ENCODE measurements around the gene COQ4.
"Not testable (repeated sequence)": the region's sequence is repeated elsewhere in the genome, so short reads cannot be mapped to it uniquely, and the experiment has no call there.

COQ4 gene

DNA sequence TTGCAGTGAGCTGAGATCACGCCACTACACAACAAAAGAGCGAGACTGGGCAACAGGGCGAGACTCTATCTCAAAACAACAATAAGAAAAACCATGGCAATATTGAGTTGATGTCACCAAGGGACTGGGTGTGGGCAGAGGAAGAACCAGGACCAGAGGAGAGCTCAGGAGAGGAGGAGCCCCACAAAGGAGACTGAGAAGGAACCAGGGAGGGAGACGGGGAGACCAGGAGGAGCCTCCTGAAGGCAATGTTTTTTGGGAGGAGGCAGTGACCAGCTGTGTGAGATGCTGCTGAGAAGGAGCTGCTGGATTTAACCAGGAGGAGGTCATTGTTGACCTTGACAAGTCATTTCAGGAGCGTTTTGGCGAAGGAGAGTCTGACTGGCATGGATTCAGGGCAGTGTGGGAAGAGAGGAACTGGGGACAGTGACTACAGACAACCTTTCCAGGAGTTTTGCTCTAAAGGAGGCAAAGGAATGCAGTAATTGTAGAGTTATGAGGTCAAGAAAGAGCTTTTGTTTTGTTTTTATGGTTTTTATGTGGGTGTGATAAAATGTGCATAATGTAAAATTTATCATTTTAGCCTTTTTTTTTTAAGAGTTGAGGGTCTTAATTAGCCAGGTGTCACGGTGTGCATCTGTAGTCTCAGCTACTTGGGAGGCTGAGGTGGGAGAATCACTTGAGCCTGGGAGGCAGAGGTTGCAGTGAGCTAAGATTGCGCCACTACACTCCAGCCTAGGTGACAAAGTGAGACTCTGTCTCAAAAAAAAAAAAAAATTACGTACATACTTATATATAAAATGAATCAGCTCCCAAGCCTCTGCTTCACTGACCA lies 18.3 kb upstream of the COQ4 start:
- no peak for DNase-seq

DNA sequence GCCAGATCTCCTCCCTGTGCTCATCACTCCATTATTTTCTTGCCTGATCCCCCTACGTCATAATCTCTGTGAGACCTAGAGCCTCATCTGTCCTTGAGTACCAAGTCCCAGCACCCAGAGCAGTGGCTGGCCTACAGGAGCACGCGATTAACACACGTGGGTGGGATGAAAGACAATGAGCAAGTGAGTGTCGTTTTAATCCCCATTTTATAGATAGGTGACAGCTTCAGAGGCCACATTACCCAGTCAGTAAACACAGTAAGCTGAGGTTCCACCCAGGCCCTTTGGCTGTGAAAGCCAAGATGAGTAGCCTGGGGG lies 17.7 kb upstream of the COQ4 start:
- no peak for DNase-seq

DNA sequence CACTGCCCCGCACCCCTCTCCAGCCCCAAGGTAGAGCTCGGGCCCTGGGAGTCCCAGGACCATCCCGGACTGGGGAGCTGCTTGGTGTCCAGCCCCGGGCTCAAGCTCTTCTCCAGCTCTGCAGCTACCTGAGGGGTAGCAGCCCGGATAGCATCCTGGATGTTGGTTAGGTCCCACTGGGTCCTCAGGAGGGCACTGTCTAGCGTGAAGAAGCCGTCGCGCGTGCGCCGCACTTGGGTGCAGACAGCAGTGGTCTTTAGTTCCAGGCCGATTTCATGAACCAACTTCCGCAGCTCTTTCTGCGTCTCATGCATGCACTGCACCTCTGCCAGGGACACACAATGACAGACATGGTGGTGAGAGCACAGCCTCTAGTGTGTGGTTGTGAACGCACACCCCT lies 13.1 kb upstream of the COQ4 start:
- DNase-seq: no peak

DNA sequence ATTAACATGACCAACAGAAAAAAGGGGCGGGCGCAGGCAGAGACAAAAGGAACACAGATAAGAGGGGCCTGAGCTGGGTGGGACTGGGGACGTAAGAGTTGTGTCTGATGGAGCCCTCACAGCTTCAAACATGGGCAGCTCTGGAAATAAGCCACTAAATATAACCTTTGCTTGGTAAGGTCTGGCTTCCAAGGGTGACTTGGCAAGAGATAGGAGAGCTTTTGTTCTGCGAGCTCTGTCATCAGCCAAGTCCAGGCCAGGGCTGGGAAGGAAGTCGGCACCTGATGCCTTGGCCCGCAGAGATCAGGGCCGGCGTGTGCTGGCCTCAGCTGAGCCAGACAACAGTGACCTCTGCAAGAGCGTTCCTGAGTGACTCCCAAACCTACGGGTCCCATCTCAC lies 12.2 kb upstream of the COQ4 start:
- DNase-seq: no peak

DNA sequence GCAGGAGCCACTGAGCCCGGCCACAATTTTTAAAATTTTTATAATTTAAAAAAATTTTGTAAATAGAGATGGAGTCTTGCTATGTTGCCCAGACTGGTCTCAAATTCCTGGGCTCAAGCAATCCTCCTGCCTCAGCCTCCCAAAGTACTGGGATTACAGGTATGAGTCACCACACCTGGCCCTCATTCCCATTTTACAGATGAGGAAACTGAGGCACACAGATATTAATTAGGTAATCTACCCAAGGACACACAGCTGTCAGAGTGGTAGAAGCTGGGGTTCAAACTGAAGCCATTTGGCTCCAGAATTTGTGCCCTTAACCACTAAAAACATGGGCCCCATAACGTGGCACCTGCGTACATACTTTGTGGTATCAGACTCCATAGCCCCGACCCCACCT lies 7.9 kb upstream of the COQ4 start:
- no peak for DNase-seq

DNA sequence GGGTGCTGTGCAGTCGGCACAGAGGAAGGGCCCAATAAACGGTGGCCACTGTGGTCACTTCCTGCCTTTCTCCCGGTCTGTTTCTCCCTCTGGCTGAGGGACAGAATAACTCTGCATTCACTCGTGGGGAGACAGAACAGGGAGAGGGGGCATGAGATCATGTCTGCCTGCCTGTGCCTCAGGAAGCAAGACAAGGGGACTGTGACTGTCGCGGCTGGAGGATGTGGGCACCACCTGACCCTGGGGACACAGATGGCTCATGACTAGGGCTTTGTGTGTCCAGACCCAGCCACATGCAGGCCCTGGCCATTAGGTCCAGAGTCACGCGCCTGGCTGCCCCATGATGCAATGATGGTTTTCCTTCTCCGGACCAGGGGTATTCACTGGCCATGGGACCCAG lies 6.2 kb upstream of the COQ4 start:
- DNase-seq: no peak

DNA sequence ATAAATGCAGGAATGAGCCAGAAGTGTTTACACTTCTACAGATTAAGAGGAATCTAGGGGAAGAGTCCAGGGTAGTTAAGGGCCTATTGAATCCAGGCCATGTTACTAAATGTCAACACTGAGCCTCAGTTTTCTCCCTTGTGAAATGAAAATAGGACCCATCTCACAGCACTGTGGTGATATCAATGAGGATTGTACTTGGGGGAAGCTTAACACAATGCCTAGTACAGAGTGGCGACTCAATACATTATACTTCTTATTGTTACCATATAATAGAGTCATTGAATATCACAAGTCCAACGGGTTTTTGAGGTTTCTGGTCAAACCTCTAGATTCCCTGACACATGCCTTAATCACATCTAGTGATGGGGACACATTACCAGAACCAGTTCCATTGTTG lies 5.0 kb upstream of the COQ4 start:
- no peak for DNase-seq

DNA sequence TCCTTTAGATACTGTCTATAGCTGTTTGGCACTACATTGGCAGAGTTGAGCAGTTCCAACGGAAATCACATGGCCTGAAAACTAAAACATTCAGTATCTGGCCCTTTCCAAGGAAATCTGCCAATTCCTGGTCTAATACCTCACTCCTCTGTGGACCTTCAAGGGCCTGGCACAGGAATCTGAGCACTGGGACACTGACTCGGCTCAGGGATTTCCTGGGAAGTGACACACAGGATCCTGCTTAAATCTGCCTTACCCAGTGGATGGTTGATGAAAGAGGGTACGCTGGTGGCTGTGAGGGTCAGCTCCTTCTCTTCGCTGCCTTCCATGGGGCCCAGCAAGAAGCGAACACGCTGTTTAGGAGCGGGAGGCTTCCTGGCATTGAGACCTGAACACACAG lies 1.3 kb upstream of the COQ4 start:
- DNase-seq: no peak

DNA sequence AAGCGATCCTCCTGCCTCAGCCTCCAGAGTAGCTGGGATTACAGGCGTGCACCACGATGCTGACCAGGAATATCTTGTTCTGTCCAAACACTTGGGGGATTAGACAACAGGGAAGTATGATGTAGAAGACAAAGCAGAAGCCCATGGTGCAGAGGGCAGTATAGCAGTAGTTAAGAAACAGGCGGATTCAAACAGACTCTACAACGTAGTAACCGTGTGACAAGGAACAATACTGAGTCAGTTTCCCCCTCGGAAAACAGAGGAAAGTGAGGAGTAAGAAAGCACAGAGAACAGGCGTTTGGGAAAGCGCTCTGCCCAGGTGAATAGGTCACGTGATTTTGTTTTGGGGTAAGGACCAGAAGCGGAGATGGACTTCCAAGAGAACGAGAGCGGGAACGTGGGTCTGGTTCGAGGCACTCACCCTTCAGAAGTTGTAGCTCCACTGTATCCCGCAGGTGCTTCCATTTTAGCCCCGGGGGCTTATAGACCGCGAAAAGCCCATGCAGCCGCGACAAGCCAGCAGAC lies 698 bp upstream of the COQ4 start:
- peak; percentile 2 for DNase-seq

DNA sequence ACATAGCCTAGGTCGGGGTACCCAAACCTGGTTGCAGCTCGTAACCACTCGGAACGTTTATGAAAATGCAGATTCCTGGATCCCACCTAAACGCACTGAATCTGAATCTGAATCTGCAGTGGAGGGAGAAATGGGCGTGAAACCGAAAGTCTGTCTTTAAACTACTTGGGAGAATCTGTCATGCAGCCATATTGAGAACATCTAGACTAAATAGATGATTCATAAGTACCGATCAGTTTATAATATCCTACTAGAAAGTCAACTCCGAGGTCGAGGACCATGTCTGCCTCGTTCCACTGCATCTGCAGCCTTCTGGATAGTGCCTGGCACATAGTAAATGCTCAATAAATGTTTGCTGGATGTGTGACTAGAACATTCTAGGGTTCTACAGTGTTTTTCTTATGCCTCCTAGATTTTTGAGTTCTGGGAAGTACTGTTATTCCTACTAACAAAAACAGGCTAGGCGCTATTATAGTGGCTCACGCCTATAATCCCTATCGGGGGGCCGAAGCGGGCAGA lies 632 bp downstream of the COQ4 start:
- DNase-seq: peak; percentile 47

DNA sequence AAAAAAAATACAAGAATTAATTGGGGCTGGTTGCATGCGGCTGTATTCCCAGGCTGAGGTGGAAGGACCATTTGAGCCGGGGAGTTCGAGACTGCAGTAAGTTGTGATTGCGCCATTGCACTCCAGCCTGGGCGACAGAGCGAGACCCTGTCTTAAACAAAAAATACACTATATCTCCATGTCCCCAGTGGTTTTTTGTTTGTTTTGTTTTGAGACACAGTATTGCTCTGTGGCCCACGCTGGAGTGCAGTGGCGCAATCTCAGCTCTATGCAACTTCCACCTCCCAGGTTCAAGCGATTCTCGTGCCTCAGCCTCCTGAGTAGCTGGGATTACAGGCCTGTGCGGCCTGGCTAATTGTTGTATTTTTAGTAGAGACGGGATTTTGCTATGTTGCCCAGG lies 1.2 kb downstream of the COQ4 start:
- peak; percentile 11 for DNase-seq

DNA sequence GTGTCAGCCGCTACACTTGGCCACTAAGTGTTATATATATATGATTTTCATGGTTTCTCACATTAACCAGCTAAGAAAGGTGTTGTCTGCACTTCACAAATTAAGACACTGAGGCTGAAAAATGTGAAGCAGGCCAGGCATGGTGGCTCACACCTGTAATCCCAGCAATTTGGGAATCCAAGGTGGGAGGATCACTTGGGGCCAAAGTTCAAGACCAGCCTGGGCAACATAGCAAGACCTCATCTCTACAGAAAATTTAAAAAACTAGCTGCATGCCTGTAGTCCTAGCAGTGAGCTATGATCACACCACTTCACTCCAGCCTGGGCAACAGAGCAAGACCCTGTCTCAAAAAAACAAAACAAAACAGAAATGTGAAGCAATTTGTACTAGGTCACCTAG lies 1.8 kb downstream of the COQ4 start:
- no peak for DNase-seq

DNA sequence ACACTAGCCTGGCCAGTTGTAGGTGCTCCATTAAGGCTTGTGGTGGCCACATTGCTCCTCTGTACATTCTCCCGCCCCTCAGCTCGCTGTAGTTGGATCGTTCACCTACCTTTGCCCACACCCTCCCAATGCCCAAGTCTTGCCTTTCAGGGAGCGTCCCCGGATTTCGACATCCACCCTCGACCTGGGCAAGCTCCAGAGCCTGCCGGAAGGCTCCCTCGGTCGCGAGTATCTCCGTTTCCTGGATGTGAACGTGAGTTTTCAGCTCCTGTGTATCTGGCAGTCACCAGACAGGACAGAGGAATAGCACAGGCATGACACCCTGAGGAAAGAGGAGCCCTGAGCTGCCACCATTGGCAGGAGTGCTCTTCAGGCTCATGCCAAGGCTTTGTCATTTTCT lies 3.0 kb downstream of the COQ4 start:
- no peak for DNase-seq

DNA sequence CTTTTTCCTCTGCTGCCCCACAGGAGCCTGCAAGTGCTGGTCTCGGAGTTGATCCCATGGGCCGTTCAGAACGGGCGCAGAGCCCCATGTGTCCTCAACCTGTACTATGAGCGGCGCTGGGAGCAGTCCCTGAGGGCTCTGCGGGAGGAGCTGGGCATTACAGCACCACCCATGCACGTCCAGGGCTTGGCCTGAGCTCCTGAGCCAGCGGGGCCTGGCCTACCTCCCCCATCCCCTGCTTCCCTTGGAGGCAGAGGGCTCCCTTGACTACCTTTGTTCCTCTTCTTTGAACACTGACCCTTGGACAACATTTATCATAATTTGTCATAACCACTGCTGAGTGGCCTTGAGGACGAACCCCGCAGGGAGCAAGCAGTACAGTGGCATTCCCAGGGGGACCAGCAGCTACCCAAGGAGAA lies 10.8 kb downstream of the COQ4 start:
- no peak for DNase-seq

DNA sequence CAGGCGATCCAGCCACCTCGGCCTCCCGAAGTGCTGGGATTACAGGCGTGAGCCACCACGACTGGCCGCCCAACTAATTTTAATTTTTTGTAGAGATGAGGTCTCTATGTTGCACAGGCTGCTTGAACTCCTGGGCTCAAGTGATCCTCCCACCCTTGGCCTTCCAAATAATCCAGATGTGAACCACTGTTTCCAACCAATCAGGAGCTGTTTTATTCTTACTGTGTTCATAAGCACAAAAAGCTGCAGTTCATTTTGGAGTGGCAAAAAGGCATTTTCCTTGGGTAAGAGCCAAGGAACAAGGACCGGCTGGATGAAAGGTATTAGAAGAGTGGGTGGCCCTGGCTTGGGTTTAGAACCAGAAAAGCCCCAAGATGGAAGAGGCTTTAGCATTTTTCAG lies 12.5 kb downstream of the COQ4 start:
- DNase-seq: no peak

DNA sequence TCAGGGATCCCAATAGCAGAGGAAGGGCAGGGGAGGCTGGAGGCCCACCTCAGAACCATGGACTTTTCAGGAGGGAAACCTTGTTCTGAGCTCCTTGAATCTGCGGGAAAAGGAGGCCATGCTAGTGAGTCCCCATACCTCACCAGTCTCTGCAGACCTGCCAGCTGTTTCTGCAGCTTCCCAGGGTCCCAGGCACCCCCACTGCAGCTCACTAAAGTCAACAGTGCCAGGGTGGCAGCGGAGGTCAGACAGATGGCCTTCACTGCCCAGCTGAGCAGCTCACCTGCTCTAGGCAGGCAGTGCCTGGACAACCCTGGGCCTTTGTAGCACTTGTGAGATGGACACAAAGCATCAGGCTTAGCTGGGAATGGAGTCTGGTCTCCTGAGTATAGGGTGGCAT lies 13.3 kb downstream of the COQ4 start:
- no peak for DNase-seq

DNA sequence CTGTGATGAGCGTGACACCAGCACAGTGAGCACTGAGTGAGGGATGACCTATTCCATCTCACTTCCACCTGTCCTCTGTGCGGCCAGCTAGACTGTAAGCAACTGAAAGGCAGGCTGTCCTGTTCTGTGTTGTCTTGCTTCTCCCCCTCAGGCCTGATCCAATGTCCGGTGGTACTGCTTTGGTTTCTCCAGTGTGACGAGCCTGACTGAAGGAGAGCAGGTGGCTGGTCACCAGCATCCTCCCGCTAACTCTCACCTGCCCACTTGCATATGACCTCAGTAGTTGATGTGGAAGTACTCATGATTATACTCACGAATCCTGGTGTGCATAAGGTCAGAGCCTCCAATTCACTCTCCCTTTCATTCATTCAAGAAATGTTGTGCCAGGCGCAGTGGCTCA lies 15.3 kb downstream of the COQ4 start:
- no peak for DNase-seq

DNA sequence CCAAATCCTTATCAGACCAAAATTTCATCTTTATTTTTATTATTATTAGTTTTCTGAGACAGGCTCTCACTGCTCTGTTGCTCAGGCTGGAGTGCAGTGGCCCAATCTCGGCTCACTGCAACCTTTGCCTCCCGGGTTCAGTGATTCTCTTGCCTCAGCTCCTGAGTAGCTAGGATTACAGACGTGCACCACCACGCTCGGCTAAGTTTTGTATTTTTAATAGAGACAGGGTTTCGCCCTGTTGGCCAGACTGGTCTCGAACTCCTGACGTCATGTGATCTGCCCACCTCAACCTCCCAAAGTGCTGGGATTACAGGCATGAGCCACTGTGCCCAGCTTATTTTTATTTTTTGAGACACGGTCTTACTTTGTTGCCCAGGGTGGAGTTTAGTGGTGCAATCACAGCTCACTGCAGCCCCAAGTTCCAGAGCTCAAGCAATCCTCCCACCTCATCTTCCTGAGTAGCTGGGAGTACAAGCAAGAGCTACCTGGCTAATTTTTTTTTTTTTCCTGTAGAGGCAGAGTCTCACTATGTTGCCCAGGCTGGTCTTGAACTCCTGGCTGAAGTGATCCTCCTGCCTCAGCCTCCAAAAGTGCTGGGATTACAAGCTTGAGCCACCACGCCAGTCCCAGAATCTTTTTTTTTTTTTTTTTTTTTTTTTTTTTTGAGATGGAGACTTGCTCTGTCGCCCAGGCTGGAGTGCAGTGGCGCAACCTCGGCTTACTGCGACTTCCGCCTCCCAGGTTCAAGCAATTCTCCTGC lies 16.4 kb downstream of the COQ4 start:
- not testable (repeated sequence) for DNase-seq

DNA sequence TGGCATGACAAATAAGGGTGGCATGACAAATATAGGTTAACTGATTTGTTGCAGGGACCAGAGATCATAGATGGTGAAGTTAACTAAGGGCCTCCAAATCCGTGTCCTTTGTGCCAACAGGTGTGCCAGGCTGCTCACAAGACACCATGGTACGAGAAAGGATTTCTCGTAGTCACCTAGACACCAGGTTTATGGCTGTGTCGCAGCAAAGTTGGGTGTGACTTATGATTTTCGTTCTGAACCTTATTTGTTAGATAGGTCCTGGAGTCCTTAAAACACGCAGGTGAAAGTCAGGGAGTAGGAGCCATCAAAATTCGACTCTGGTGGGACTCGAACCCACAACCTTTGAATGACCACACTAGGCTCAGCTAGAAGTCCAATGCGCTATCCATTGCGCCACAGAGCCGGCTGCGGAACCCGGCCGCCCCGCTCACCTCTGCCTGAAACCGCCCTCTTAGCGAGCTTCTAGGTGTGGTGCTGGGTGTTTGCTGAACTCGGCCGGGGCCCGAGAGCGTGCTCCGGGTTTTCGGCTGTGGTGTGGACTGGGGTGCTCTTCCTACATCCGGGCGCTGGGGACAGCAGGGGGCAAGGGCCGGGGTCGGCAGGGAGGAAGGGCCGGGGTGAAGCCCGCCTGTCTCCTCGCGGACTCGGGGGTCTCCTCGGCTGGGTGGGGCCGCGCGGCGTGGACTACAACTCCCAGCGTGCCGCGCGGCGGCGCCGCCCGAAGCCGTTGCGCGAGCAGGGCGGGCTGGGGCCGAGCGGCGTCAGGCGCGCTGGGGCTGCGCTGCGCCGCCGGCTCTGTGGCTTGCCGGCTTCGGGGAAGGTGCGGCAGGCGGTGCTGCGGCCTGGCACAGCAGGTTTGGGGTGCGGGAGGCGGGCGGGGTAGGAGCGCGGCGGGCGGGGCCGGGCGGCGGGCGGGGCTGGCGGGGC lies 17.4 kb downstream of the COQ4 start, which contains the start of gene SLC27A4:
TSS of gene SLC27A4 (plus strand) at position 767 of the 930 bp plus-strand sequence. CDS start 2,606 bp downstream, outside the sequence.
- peak; percentile 81 for DNase-seq

DNA sequence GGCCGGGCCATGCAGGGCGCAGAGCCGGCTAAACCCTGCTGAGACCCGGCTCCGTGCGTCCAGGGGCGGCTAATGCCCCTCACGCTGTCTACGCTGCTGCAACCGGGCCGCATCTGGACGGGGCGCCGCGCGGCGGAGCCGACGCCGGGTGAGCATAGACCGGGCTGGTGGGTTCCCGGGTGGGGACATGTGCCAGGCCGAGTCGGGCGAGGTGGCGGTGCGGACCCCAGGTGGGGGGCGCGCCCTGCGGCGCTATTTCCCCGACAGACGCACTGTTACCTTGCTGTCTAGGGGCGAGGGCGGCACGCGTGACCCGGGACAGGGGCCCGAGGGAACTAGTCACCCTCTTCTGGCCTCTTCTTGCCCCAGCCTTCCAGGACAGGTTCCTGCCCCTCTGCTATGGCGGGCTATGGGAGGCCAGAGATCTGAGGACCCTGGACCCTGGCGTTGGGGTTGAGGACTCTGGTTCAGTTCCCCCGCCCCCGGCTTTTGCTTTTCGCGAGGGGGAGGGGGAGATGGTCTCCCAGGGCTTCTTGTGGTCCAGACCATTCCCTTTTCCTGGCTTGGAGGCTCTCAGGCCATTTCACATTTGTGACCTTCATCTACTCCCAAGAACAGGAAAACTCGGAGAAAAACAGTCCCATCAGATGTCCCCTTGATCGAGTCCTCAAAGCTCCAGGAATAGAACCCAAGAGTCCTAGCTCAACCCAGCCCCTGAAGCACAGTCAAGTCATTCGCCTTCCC lies 18.2 kb downstream of the COQ4 start:
- peak; percentile 4 for DNase-seq

DNA sequence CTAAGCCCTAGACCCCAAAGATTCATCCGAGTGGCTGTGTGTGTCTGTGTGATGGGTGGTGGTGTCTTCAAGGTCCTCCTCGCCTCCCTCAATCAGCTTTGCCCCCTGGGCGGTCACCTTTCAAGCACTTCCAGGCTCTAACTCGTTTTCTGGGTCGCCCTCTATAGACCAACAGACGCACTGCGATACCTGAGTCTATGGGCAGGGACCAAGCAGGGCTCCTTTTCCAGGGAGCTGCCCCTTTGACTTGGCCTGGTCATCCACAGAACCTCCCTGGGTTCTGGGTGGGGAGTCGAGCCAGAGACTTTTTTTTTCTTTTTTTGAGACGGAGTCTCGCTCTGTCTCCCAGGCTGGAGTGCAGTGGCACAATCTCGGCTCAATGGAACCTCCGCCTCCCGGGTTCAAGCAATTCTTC lies 18.8 kb downstream of the COQ4 start:
- peak; percentile 71 for DNase-seq
